Gastroesophageal sphincter (tissue), 3 donors: Measurements from ENCODE around the gene DPP6.

Experiments
- CTCF ChIP-seq, 4 experiments: fragments of 200-600 bp in 2 of 4; fragments of 450-650 bp in 2 of 4; sonication (generic) in 1 of 4; IDR thresholded peaks; one replicate each; pipeline ENCODE4 v1.5.1; 2017 to 2019; ENCODE audit warnings: antibody characterized with exemption in 4 of 4, mild to moderate bottlenecking in 2 of 4, moderate library complexity in 2 of 4
- EP300 ChIP-seq: sonication (generic); formaldehyde crosslinking; IDR thresholded peaks from one replicate; pipeline ENCODE4 v1.6.1; 2017; ENCODE audit warnings: antibody characterized with exemption, mild to moderate bottlenecking
- POLR2A ChIP-seq, 2 donors: fragments of 450-650 bp; IDR thresholded peaks; one replicate each; pipeline ENCODE4 v1.6.1; 2017; ENCODE audit warnings: antibody characterized with exemption in 2 of 2, mild to moderate bottlenecking in 2 of 2, moderate library complexity in 1 of 2
- POLR2AphosphoS5 ChIP-seq: sonication (generic); formaldehyde crosslinking; IDR thresholded peaks from one replicate; pipeline ENCODE4 v1.6.1; 2017; ENCODE audit warnings: antibody characterized with exemption

- TF ChIP-seq CTCF (IDR thresholded peaks at IDR 0.05), result no peak
- no peak for TF ChIP-seq EP300
- no peak for TF ChIP-seq POLR2AphosphoS5
- TF ChIP-seq POLR2A (IDR thresholded peaks at IDR 0.05), result no peak
Measured at GRCh38 chr7:154898973-154899855, 847.0 kb downstream of the DPP6 start.
